MM.1S (cell line): Measurements from ENCODE around the gene IFNGR2.

Source experiments
- EZH2 ChIP-seq: fragments of 300-600 bp; sonication (generic); optimal IDR thresholded peaks from 2 replicates; pipeline ENCODE3; 2017; ENCODE audit warnings: low read depth, mild to moderate bottlenecking, antibody characterized with exemption, low read length, mixed read lengths
- EZH2phosphoT487 ChIP-seq: fragments of 300-600 bp; sonication (generic); IDR thresholded peaks from 2 replicates; pipeline ENCODE4 v1.6.1; 2018; ENCODE audit warnings: antibody characterized with exemption, low read length
- TF ChIP-seq, protein P1 (sequence below): fragments of 300-600 bp; sonication (generic); IDR thresholded peaks from 2 replicates; pipeline ENCODE4 v1.5.1; 2016; ENCODE audit warnings: antibody characterized with exemption, low read length, mixed read lengths

DNA sequence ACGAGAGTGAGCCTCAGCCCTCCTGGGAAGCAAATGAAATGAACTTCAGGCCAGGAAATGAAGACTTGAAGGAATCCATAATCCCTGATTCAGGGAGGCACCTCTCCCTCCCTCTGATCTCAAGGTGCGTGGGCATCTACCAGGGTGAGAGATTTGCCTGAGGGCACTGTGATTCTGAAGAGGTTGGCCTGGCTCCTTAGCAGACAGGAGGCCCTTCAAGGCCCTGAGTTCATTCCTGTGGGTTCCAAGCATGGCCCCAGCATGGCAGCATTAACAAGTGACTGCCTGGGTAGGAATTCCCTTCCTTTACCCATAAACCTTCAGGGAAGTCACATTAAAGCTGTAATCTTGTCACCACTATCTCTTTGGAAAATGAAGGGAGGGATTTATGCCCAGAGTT, 29.8 kb upstream of the IFNGR2 start:
- TF ChIP-seq, protein P1, sequence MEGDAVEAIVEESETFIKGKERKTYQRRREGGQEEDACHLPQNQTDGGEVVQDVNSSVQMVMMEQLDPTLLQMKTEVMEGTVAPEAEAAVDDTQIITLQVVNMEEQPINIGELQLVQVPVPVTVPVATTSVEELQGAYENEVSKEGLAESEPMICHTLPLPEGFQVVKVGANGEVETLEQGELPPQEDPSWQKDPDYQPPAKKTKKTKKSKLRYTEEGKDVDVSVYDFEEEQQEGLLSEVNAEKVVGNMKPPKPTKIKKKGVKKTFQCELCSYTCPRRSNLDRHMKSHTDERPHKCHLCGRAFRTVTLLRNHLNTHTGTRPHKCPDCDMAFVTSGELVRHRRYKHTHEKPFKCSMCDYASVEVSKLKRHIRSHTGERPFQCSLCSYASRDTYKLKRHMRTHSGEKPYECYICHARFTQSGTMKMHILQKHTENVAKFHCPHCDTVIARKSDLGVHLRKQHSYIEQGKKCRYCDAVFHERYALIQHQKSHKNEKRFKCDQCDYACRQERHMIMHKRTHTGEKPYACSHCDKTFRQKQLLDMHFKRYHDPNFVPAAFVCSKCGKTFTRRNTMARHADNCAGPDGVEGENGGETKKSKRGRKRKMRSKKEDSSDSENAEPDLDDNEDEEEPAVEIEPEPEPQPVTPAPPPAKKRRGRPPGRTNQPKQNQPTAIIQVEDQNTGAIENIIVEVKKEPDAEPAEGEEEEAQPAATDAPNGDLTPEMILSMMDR = no peak
- TF ChIP-seq EZH2phosphoT487 = no peak
- TF ChIP-seq EZH2 = no peak
